HAP-1 (cell line): ENCODE data around the gene HINT2.
A peak's percentile ranks its signal among the peaks of the same experiment; 100 is the strongest.

Experiments used
- DNase-seq, 2 experiments: peaks; one replicate each; pipeline ENCODE4 v3.0.0-alpha.2; 2016 to 2020; ENCODE audit warnings: low spot score in 2 of 2
- H3K27me3 ChIP-seq: fragments of 250-450 bp; sonication (Bioruptor Pico); 2 replicates; pipeline ENCODE4 v1.5.1; 2020; ENCODE audit warnings: low read depth, mild to moderate bottlenecking, moderate library complexity
- H3K36me3 ChIP-seq: fragments of 250-450 bp; sonication (Bioruptor Pico); replicated peaks from 2 replicates; pipeline ENCODE4 v1.5.1; 2020; ENCODE audit warnings: mild to moderate bottlenecking
- H3K4me1 ChIP-seq: fragments of 250-450 bp; sonication (Bioruptor Pico); 2 replicates; pipeline ENCODE4 v1.5.1; 2020; ENCODE audit warnings: mild to moderate bottlenecking
- H3K4me3 ChIP-seq: fragments of 250-450 bp; sonication (Bioruptor Pico); 2 replicates; pipeline ENCODE4 v1.5.1; 2020; ENCODE audit warnings: mild to moderate bottlenecking, moderate library complexity
- H3K9me3 ChIP-seq: fragments of 250-450 bp; sonication (Bioruptor Pico); 2 replicates; pipeline ENCODE4 v1.5.1; 2020; ENCODE audit warnings: mild to moderate bottlenecking, moderate library complexity
- in situ Hi-C: fragments of 300-500 bp; cut with MboI; formaldehyde crosslinking; loops from 3 replicates; pipeline ENCODE4 v1.14.3; 2020; ENCODE audit warnings: low sequenced_read_pairs, inconsistent platforms, mixed read lengths

HINT2 gene

DNA sequence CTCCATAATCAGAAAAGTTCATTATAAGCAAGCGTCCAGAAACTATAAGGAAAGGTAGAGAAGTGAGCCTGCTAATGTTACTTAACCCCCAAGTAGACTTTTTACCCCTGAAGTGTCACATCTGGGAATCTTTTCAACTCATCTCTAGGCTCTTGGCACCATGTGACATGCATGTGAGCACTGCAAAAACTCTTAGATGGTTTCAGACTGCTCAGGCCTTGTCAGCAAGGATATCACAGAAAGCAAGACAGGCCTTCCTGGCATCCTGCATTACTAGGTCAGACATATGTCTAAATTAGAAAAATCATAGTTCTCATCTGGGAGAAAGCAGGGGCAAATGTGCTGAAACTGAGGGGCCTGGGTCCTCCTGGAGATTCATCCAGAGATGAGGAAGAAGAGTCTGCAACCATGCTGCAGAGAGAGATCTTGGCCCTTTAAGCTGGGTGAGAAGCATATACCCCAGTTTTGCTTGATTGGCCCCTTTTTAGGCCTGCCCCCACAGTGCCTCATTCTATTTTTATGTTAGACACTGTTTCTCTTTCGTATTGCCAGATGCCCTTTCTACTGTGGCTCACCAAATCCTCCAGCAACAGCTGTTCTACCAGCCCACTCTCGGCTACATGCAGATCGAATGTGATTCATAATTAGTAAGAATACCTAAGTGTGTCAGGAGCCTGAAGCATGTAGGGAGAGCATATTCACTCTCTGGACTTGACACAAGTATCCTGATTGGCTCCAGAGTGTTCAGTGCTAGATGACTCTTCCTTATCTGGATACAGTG, 33.1 kb upstream of the HINT2 start:
- H3K4me3 ChIP-seq, result no peak overlapping the region
- DNase-seq, result no peak
- peaks cover 5% of the 10 kb centered on the region; the same call in 1 of the 2 replicates for H3K4me1 ChIP-seq
- H3K27me3 ChIP-seq, result no peaks in the 10 kb centered on the region
- no peaks in the 10 kb centered on the region for H3K9me3 ChIP-seq
- in situ Hi-C loops, result no loop called here
- H3K36me3 ChIP-seq, result no peaks in the 10 kb centered on the region; the same call in 1 of the 2 replicates

DNA sequence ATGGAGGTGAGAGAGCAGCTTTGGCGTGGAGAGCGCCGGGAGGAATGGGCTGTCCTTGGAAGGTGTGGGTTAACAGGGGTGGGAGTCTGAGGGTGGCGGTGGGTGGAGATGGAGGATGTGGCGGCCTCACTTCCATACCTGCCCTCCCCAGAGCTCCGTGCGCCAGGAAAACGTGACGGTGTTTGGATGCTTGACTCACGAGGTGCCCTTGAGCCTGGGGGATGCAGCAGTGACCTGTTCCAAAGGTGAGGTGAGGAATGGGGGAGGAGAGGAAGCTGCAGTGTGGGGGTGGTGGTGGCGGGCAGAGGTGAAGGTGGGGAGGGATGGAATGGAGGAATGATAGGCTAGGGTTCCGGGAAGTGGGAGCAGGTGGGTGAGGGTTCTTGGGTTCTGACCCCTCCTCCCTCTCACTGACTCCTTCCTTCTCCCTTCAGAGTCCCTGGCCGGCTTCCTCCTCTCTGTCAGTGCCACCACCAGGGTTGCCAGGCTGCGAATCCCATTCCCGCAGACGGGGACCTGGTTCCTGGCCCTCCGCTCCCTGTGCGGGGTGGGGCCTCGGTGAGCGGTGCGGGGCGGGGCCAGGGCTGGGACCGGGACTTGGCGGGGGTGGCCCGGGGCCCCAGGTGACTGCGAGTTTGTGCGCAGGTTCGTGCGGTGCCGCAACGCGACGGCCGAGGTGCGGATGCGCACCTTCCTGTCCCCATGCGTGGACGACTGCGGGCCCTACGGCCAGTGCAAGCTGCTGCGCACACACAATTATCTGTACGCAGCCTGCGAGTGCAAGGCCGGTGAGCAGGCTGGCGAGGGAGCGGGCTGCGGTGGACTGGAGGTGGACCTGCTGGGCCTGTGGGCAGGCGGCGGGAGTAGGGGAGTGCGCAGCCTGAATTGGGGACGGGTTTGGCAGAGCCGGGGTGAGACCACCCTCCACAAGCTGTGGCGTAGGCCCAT, 31.3 kb upstream of the HINT2 start:
- Histone ChIP-seq H3K27me3 (no peaks in the 10 kb centered on the region), H3K4me3 (no peak overlapping the region), H3K36me3 (no peaks in the 10 kb centered on the region; the same call in 1 of the 2 replicates), H3K9me3 (no peaks in the 10 kb centered on the region), H3K4me1 (peaks cover 5% of the 10 kb centered on the region; the same call in 1 of the 2 replicates)
- in situ Hi-C loops, result no loop called here
- no peak for DNase-seq

DNA sequence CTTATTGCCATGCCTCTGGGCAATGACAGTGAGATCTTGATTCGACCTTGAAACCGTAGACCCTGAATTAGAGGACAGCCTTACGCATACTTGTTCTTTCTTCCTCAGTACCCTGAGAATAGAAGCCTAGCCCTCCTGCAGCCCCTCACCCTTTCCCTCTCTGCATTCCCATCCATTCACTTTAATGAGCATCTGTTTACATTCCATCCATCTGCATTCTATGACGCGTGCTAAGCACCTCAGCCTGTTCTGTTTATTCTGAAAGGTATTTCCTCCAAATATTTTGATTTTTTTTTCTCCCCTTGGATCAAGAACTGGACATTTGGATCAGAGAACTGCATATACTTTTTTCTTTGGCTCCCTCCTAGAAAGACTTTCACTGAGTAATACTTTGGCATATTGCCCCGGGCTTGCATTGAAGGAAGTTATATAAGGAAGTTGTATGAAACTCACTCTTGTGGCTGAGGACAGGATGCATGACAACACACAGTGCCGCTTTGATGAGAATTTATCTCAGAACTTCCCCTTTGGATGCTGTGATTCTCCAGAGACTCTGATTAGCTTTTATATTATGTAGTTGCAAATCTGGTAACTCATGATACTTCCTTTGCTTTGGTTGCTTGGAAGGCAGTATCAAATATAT, 29.9 kb upstream of the HINT2 start:
- H3K9me3 ChIP-seq, result no peaks in the 10 kb centered on the region
- H3K4me1 ChIP-seq, result peaks cover 5% of the 10 kb centered on the region; the same call in 1 of the 2 replicates
- H3K36me3 ChIP-seq, result no peaks in the 10 kb centered on the region; the same call in 1 of the 2 replicates
- H3K27me3 ChIP-seq, result no peaks in the 10 kb centered on the region
- in situ Hi-C loops, result no loop called here
- no peak overlapping the region for H3K4me3 ChIP-seq
- DNase-seq, result no peak

- in situ Hi-C loops, result no loop called here
- no peaks in the 10 kb centered on the region for H3K9me3 ChIP-seq
- H3K27me3 ChIP-seq, result no peaks in the 10 kb centered on the region
- DNase-seq, result no peak
- no peaks in the 10 kb centered on the region; the same call in 1 of the 2 replicates for H3K36me3 ChIP-seq
- peaks cover 5% of the 10 kb centered on the region; the same call in 1 of the 2 replicates for H3K4me1 ChIP-seq
- H3K4me3 ChIP-seq, result no peak overlapping the region
Observed at GRCh38 chr9:35842795-35843194, 28.0 kb upstream of the HINT2 start.

GRCh38 chr9:35842020-35842745, 27.3 kb upstream of the HINT2 start:
- Histone ChIP-seq H3K27me3 (no peaks in the 10 kb centered on the region), H3K4me1 (peaks cover 5% of the 10 kb centered on the region; the same call in 1 of the 2 replicates), H3K36me3 (no peaks in the 10 kb centered on the region), H3K9me3 (no peaks in the 10 kb centered on the region), H3K4me3 (no peak overlapping the region)
- DNase-seq, result no peak
- in situ Hi-C loops, result no loop called here

GRCh38 chr9:35841645-35841900, 26.7 kb upstream of the HINT2 start:
- H3K4me1 ChIP-seq, result peaks cover 5% of the 10 kb centered on the region; the same call in 1 of the 2 replicates
- H3K9me3 ChIP-seq, result no peaks in the 10 kb centered on the region
- H3K27me3 ChIP-seq, result no peaks in the 10 kb centered on the region
- no peak for DNase-seq
- in situ Hi-C loops, result no loop called here
- no peak overlapping the region for H3K4me3 ChIP-seq
- H3K36me3 ChIP-seq, result no peaks in the 10 kb centered on the region

DNA sequence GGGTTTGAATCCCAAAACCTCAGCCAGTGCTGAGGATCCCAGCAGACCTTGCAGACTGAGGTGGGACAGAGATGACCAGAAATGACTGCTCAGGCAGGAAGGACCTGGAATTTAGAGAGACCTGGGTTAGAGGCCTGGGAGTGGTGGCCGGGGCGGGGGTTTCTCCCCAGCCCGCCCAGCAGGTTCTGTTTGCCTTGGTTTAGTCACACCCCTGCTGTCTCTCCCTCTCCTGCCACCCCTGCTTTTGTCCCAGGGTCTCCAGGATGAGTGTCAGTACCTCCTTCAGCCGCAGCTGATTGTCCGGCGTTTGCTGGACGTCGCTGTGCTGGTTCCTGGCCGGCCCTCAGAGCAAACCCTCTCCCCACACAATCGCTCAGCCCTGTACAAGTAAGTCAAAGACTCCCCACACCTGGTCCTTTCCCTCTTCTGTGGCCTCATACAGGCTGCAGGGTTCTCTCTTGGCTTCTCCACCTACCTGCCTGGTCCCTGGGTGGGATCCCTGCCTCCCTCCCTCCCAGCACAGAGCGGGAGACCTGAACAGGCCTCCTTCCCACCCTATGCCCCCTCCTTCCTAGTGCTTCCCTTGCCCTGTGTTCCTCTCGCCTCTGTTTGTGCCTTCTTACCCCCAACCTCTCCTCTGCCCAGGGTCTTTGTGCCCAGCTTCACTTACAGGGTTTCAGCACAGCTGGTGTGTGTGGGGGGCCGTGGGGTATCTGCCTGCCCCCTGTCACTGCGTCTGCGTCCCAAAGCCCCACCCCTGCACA, 26.2 kb upstream of the HINT2 start:
- in situ Hi-C loops, result no loop called here
- Histone ChIP-seq H3K4me3 (no peak overlapping the region), H3K4me1 (peaks cover 5% of the 10 kb centered on the region; the same call in 1 of the 2 replicates)

DNA sequence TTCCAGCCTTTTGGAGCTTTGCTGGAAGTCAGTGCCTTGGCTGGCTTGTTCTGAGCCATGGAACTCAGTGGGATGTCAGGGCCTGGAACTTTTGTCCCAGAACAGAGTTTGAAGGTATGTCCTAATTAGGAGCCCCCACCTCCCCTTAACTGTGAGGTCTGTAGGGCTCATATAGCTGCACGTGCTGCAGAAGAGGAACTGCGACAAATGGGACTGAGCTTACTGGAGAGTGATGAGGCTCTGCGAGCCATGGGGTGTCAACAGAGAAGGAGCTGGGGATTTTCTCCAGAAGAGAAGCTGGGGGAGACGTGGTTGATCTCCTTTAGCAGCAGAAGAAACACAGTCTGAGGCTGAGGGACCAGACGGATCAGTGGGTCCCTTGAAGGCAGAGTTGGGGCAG, 25.1 kb upstream of the HINT2 start:
- no peak for DNase-seq
- H3K4me3 ChIP-seq, result no peak overlapping the region
- H3K4me1 ChIP-seq, result peaks cover 5% of the 10 kb centered on the region; the same call in 1 of the 2 replicates
- no peaks in the 10 kb centered on the region for H3K9me3 ChIP-seq
- in situ Hi-C loops, result no loop called here
- no peaks in the 10 kb centered on the region for H3K36me3 ChIP-seq
- no peaks in the 10 kb centered on the region for H3K27me3 ChIP-seq

More for the DNA sequence above, 26.2 kb upstream of the HINT2 start:
- no peaks in the 10 kb centered on the region for H3K27me3 ChIP-seq
- no peak for DNase-seq
- no peaks in the 10 kb centered on the region for H3K9me3 ChIP-seq
- H3K36me3 ChIP-seq, result no peaks in the 10 kb centered on the region

DNA sequence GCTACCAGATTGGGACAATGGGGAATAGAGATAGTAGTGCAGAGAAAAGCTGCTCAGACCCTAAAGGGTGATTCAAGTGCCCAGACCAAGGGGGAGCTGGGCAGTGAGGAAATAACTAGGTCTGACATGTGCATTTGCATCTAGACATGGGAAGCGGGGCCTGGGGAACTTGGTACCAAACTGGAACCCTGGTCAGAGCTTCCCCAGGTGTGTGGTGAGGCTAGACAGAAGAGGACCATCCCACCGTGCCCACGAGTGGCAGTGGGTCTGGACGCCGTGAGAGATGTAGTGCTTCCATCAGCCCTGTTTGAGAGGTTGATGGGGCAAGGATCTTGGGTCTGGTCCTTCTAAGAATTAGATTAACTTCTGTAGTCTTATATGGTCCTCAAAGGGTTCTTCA, 21.8 kb upstream of the HINT2 start:
- Histone ChIP-seq H3K4me3 (no peak overlapping the region), H3K36me3 (no peaks in the 10 kb centered on the region; the same call in 1 of the 2 replicates), H3K9me3 (no peaks in the 10 kb centered on the region), H3K27me3 (no peaks in the 10 kb centered on the region), H3K4me1 (no peaks in the 10 kb centered on the region)
- no peak for DNase-seq
- in situ Hi-C loops, result no loop called here

GRCh38 chr9:35835766-35836165, 20.9 kb upstream of the HINT2 start:
- no peaks in the 10 kb centered on the region for H3K9me3 ChIP-seq
- no peaks in the 10 kb centered on the region for H3K27me3 ChIP-seq
- in situ Hi-C loops, result no loop called here
- no peaks in the 10 kb centered on the region for H3K4me1 ChIP-seq
- no peaks in the 10 kb centered on the region; the same call in 1 of the 2 replicates for H3K36me3 ChIP-seq
- DNase-seq, result no peak
- no peak overlapping the region for H3K4me3 ChIP-seq

DNA sequence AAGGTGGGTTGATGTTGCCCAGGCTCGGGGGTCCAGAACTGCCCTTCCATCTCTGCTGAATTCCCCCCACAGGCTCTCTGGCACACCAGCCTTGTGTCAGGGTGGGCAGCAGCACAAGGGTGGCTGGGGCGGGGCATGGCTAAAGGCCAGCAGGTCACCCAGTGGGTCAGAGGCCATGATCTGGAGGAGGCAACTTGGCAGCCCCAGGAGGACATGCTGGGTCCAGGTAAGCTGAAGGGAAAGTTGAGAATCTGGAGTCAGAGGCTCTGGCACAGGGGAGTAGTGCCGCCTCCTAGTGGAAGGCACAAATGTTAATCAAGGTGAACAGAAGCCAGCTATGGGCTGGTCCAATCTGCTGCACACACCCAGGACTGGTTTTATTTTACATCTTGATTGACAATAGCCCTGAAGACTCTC, 20.4 kb upstream of the HINT2 start:
- in situ Hi-C loops, result no loop called here
- Histone ChIP-seq H3K4me3 (no peak overlapping the region), H3K9me3 (no peaks in the 10 kb centered on the region), H3K27me3 (no peaks in the 10 kb centered on the region), H3K36me3 (no peaks in the 10 kb centered on the region; the same call in 1 of the 2 replicates), H3K4me1 (no peaks in the 10 kb centered on the region)
- DNase-seq, result peak; percentile 15 to 29

DNA sequence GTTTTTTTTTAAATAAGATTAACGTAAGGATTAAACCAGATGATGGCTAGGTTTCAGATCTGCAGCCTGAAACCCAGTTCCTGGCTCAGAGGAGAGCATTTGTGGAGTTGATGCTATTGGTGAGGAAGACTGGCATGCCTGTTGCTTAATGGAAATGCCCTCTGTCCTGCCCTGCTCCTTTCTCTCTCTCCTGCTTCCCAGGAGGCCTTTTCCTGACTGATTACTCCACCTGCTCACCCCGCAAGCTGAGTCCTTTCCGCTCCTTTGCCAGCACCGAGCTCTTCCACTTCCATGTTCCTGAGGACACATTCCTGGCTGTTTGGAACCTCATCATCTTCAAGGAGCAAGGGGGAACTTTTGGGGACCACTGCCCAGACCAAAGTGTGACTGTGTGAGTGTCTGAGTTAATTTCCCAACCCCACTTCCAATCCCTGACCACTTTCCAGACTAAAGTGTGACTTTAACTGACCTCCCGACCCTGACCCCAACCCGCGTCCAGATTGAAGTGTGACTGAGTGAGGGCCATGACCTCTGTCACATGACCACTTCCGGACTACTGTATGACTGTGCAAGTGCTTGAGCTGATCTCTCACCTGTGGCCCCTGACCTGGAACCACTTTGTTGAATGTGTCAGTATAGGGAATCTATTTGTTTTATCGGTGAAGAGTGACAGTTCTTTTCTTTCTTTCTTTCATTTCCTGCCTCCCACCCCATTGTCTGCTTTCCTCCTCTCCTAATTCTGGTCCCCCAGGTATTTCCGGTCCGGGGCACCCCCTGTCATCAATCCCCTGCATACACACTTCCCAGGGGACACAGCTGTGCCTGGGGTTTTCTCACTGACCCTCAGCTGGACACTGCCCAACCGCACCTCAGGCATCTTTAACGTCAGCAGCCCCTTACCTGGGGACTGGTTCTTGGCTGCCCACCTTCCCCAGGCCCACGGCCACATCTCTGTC, 19.7 kb upstream of the HINT2 start:
- H3K4me1 ChIP-seq, result no peaks in the 10 kb centered on the region; the same call in 1 of the 2 replicates
- H3K36me3 ChIP-seq, result no peaks in the 10 kb centered on the region; the same call in 1 of the 2 replicates
- H3K4me3 ChIP-seq, result no peak overlapping the region
- no peaks in the 10 kb centered on the region for H3K27me3 ChIP-seq
- no peak for DNase-seq
- H3K9me3 ChIP-seq, result no peaks in the 10 kb centered on the region
- in situ Hi-C loops, result no loop called here
